ENCODE data around the gene STK17B.
A peak's percentile ranks its signal among the peaks of the same experiment; 100 is the strongest.

STK17B gene

DNA sequence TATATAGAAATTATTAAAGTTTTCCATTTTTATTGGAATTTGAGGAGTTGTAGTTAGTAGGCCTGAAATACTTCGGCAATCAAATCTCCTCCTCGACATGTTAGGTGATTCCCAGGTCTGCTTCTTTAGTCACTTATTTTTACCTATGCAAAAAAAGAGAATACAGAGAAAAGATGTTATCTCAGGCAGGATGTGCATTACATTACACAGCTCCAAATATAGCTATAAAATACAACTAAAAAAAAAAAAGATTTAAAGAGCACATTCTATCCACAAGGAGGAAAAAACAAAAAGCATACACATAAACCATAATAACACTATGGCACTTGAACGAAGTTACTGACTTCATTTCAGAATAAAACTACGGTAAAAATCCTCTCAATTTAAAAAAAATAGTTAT lies 8.1 kb downstream of the STK17B start:
- Histone ChIP-seq H3K27me3 (ENCODE audit: insufficient read depth, poor library complexity, severe bottlenecking) (no peaks in the 10 kb centered on the region), H3K4me3 (ENCODE audit: severe bottlenecking) (no peak overlapping the region), H3K27ac (ENCODE audit: poor library complexity, severe bottlenecking) (no peak overlapping the region), H3K36me3 (ENCODE audit: low read depth) (peaks cover 39% of the 10 kb centered on the region), H3K4me1 (ENCODE audit: insufficient read depth, poor library complexity, severe bottlenecking) (peaks cover 56% of the 10 kb centered on the region), H3K9me3 (ENCODE audit: severe bottlenecking) (no peaks in the 10 kb centered on the region)
- no peak for DNase-seq (ENCODE audit: low spot score)
- ATAC-seq (ENCODE audit: low read depth) = no peak
- TF ChIP-seq, protein P1, sequence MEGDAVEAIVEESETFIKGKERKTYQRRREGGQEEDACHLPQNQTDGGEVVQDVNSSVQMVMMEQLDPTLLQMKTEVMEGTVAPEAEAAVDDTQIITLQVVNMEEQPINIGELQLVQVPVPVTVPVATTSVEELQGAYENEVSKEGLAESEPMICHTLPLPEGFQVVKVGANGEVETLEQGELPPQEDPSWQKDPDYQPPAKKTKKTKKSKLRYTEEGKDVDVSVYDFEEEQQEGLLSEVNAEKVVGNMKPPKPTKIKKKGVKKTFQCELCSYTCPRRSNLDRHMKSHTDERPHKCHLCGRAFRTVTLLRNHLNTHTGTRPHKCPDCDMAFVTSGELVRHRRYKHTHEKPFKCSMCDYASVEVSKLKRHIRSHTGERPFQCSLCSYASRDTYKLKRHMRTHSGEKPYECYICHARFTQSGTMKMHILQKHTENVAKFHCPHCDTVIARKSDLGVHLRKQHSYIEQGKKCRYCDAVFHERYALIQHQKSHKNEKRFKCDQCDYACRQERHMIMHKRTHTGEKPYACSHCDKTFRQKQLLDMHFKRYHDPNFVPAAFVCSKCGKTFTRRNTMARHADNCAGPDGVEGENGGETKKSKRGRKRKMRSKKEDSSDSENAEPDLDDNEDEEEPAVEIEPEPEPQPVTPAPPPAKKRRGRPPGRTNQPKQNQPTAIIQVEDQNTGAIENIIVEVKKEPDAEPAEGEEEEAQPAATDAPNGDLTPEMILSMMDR (IDR thresholded peaks at IDR 0.05; ENCODE audit: poor library complexity, severe bottlenecking) = no peak

DNA sequence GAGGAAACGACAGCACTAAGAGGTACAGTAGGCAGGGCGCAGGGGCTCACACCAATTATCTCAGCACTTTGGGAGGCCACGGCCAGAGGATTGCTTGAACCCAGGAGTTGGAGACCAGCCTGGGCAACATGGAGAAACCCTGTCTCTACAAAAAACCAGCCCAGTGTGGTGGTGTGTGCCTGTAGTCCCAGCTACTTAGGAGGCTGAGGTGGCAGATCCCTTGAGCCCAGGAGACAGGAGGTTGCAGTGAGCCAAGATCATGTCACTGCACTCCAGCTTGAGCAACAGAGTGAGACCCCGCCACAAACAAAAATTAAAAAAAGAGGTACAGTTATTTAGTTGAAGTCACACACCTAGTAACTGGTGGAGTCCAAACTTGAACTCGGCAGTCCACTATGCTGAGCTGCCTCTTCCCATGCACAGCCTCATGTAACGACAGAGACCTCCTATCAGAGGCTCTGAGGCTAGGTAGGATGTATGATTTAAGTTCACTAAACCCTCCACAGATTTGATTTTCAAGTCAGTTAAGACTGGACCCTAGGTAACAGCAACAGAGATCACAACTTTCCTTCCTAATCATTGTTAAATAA lies 8.7 kb downstream of the STK17B start:
- Histone ChIP-seq H3K27me3 (ENCODE audit: insufficient read depth, poor library complexity, severe bottlenecking) (no peaks in the 10 kb centered on the region), H3K36me3 (ENCODE audit: low read depth) (peaks cover 46% of the 10 kb centered on the region), H3K4me1 (ENCODE audit: insufficient read depth, poor library complexity, severe bottlenecking) (peaks cover 50% of the 10 kb centered on the region), H3K27ac (ENCODE audit: poor library complexity, severe bottlenecking) (no peak overlapping the region), H3K4me3 (ENCODE audit: severe bottlenecking) (no peak overlapping the region), H3K9me3 (ENCODE audit: severe bottlenecking) (no peaks in the 10 kb centered on the region)
- DNase-seq (ENCODE audit: low spot score) (no peak), ATAC-seq (ENCODE audit: low read depth) (no peak)
- TF ChIP-seq, protein P1 (IDR thresholded peaks at IDR 0.05; ENCODE audit: poor library complexity, severe bottlenecking) = no peak

DNA sequence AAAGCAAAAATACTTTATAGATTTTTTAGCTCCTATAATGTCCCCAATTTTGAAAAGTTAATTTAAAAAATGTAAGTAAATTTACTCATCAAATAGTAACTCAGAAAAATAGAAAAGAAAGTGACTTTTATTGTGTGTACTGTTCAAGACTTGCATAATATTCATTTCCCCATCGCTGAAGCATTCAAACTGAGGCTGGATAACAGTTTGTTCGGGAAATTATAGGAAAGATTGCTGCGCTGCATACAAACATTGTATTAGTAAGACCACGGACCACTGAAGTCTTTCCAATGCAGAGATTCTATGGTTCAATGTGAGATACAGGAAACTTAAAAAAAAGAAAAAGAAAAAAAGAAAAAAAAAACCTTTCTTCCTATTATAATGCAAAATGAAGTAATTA lies 10.4 kb downstream of the STK17B start:
- Histone ChIP-seq H3K4me1 (ENCODE audit: insufficient read depth, poor library complexity, severe bottlenecking) (peaks cover 32% of the 10 kb centered on the region), H3K4me3 (ENCODE audit: severe bottlenecking) (no peak overlapping the region)

DNA sequence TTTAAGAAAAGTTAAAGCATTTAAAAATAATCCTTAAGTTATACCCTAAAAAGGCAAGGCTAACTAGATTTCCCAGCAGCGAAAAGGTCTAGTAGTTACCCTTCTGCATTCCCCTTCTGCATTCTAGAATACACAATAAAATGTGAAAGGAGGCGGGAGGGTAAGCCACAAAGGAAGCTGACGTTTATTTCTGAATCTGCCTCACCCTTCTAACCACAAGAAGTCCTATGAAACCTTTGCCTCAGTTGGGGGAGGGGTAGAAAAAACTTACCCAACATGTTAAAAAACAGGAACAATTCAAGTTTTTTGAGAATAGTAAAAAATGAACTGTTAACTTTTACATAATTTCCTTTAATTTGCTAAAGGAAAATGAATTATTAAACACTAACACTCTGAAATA lies 11.3 kb downstream of the STK17B start:
- peak; percentile 98 for ATAC-seq (ENCODE audit: low read depth)
- H3K36me3 ChIP-seq (ENCODE audit: low read depth) = peaks cover 67% of the 10 kb centered on the region

More for the DNA sequence above, 10.4 kb downstream of the STK17B start:
- TF ChIP-seq, protein P1 (IDR thresholded peaks at IDR 0.05; ENCODE audit: poor library complexity, severe bottlenecking) = no peak
- no peak for DNase-seq (ENCODE audit: low spot score)
- no peak for ATAC-seq (ENCODE audit: low read depth)
- Histone ChIP-seq H3K27me3 (ENCODE audit: insufficient read depth, poor library complexity, severe bottlenecking) (no peaks in the 10 kb centered on the region), H3K27ac (ENCODE audit: poor library complexity, severe bottlenecking) (peak overlapping the region; percentile 55), H3K36me3 (ENCODE audit: low read depth) (peaks cover 58% of the 10 kb centered on the region), H3K9me3 (ENCODE audit: severe bottlenecking) (no peaks in the 10 kb centered on the region)

More for the DNA sequence above, 11.3 kb downstream of the STK17B start:
- no peak for DNase-seq (ENCODE audit: low spot score)
- peak overlapping the region; percentile 55 for H3K27ac ChIP-seq (ENCODE audit: poor library complexity, severe bottlenecking)
- H3K9me3 ChIP-seq (ENCODE audit: severe bottlenecking) = no peaks in the 10 kb centered on the region
- TF ChIP-seq, protein P1 (IDR thresholded peaks at IDR 0.05; ENCODE audit: poor library complexity, severe bottlenecking) = no peak
- no peak overlapping the region for H3K4me3 ChIP-seq (ENCODE audit: severe bottlenecking)
- no peaks in the 10 kb centered on the region for H3K27me3 ChIP-seq (ENCODE audit: insufficient read depth, poor library complexity, severe bottlenecking)
- peaks cover 30% of the 10 kb centered on the region for H3K4me1 ChIP-seq (ENCODE audit: insufficient read depth, poor library complexity, severe bottlenecking)

Data from RWPE2 (cell line).